ENCODE data around the gene KDM4B. TPM values are rescaled to one million over a fixed set of nuclear protein-coding genes. Genes with fewer than 3 reads are reported as not detected.
A peak's percentile ranks its signal among the peaks of the same experiment; 100 is the strongest.

The KDM4B gene
- total and polyA plus RNA-seq, 9 of the 15 experiments (the other 6 are each of a cell fraction or from before 2014, with no cell fraction given) = 0.21 to 29.9 (median 7.3) TPM

GRCh38 chr19:5099701-5100221 is 130.8 kb downstream of the KDM4B start:
- DNase-seq (ENCODE audit: extremely low read depth in 1 of 4, low spot score in 3 of 4) = peak in 1 of 4 experiments; percentile 34
- WGBS (ENCODE audit: insufficient coverage, low coverage, missing lambda C conversion rate) = 94% methylated on average over 5 of the region's 5 CpGs
- peak; percentile 67 for FAIRE-seq
- Histone ChIP-seq H3K36me3 (ENCODE audit: control insufficient read depth, insufficient read depth, low read length) (peaks cover 8% of the 10 kb centered on the region; the same call in 2 of the 3 replicates), H3K4me1 (replicated peaks in 1 of 2; ENCODE audit: control insufficient read depth in 2 of 2, insufficient read depth in 2 of 2, low read length in 2 of 2) (peaks cover 0 to 26% of the 10 kb centered on the region in 2 experiments; a peak in 1 of 5 replicates), H3K27me3 (ENCODE audit: control insufficient read depth in 2 of 2, insufficient read depth in 2 of 2, low read length in 2 of 2) (no peaks in the 10 kb centered on the region), H3K9ac (ENCODE audit: insufficient read depth in 1 of 2, low read depth in 2 of 2, low read length in 2 of 2) (no peak overlapping the region), H3K9me3 (replicated peaks; ENCODE audit: control insufficient read depth, insufficient read depth, low read depth, low read length) (peaks cover 15% of the 10 kb centered on the region), H3K27ac (ENCODE audit: extremely low read depth, low read depth, low read length) (no peak overlapping the region), H2AFZ (ENCODE audit: low read depth, low read length) (no peak overlapping the region), H3K79me2 (ENCODE audit: control insufficient read depth, insufficient read depth, low read length) (no peaks in the 10 kb centered on the region; the same call in 2 of the 3 replicates), H4K20me1 (replicated peaks; ENCODE audit: control insufficient read depth, insufficient read depth, low read length) (0 out of 2 replicates have a peak, but pooled peaks cover 3% of the 10 kb centered on the region), H3K4me3 (no peak overlapping the region), H3K9me1 (ENCODE audit: control insufficient read depth, insufficient read depth, low read length) (no peaks in the 10 kb centered on the region), H3K4me2 (ENCODE audit: insufficient read depth, low read length) (no peak overlapping the region)
- in situ Hi-C loops (cut with MboI) = no loop called here
- ATAC-seq = no peak
- intact Hi-C loops (cut with micrococcal nuclease) = no loop called here
- CTCF ChIA-PET (ENCODE audit: low intra/inter-chr PET ratio) = no interaction called here
- TF ChIP-seq CTCF (IDR thresholded peaks at IDR 0.05 in 2 of 3, conservative IDR thresholded peaks at IDR 0.05 in 1 of 3; ENCODE audit: insufficient read depth in 2 of 3, low read depth in 1 of 3, low read length in 3 of 3) (no peak), TRIM28 (IDR thresholded peaks at IDR 0.05) (peak; percentile 90), ZNF280A (IDR thresholded peaks at IDR 0.05; ENCODE audit: low read depth, partially characterized antibody) (peak; percentile 19), ZFP1 (CRISPR knock-in tag; IDR thresholded peaks at IDR 0.05) (peak; percentile 95), NBN (IDR thresholded peaks at IDR 0.05; ENCODE audit: low read depth) (no peak), FOS (IDR thresholded peaks at IDR 0.05; ENCODE audit: extremely low read depth, insufficient read length) (no peak), SOX6 (IDR thresholded peaks at IDR 0.05) (no peak), CBX1 (IDR thresholded peaks at IDR 0.05; ENCODE audit: low read depth) (0 out of 2 replicates have a peak, but pooled peaks have one; percentile 22), CBX3 (IDR thresholded peaks at IDR 0.05; ENCODE audit: borderline replicate concordance in 1 of 2, low read length in 2 of 2) (peak in 1 of 2 experiments; percentile 78; a peak in 1 of 3 replicates), E2F6 (IDR thresholded peaks at IDR 0.05; ENCODE audit: borderline replicate concordance in 1 of 2, extremely low read depth in 1 of 2, insufficient read depth in 1 of 2, insufficient read length in 1 of 2, low read depth in 1 of 2, low read length in 1 of 2, poor library complexity in 1 of 2, severe bottlenecking in 1 of 2) (no peak), BRCA1 (IDR thresholded peaks at IDR 0.05) (no peak), BRCA1 (CRISPR knock-in tag; IDR thresholded peaks at IDR 0.05) (no peak), SMARCE1 (IDR thresholded peaks at IDR 0.05) (no peak), CBX5 (IDR thresholded peaks at IDR 0.05; ENCODE audit: borderline replicate concordance, low read depth) (peak; percentile 82), E2F4 (CRISPR knock-in tag; IDR thresholded peaks at IDR 0.05; ENCODE audit: low read depth) (no peak), CEBPG (CRISPR knock-in tag; IDR thresholded peaks at IDR 0.05) (no peak), CEBPG (tag; conservative IDR thresholded peaks at IDR 0.05 in 1 of 2, IDR thresholded peaks at IDR 0.05 in 1 of 2) (no peak)
- BruUV-seq (replicated peaks) = no TSS peak
- POLR2A ChIA-PET = interaction anchor here (0.7 kb wide), 1 partner anchor 8 kb away, joined by 3 read pairs; no protein-coding TSS in a partner anchor
